HG03460 (cell line): ENCODE data around the gene SYCE1.

Experiments
- ATAC-seq: cut with Tn5 transposase; IDR thresholded peaks from one replicate; pipeline ENCODE4 v1.9.1; 2021; ENCODE audit not compliant: unreplicated experiment

The SYCE1 gene

DNA sequence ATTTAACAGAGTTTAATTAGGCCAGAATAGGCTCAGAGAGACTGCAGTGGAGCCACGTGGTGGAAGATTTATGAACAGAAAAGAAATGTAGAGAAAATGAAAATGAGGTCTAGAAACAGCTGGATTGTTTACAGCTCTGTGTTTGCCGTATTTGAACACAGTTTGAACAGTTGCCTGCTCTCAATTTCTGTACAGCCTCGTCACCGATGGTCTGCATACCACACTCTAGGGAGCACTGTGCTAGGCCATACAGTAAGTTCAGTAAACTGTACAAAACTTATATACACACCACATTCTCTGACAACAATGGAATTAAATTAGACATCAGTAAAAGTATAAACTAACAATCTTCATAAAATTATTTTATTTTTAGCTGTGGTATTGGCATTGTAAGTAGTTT lies 49.3 kb downstream of the SYCE1 start:
- ATAC-seq: no peak

DNA sequence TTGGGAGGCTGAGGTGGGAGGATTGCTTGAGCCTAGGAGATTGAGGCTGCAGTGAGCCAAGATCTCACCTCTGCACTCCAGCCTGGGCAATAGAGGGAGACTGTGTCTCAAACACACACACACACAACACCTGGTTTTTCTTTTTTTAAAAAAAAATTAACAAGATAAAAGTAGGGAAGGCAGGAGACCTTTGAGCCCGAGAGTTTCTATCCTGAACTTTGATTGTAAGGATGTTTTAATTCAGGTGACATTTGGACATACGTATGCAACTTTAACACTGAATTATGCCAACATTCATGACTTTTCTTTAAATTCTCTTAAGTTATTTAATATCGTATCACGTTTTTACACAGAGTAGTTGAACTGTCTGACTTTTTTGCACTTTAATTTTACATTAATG lies 49.9 kb downstream of the SYCE1 start:
- no peak for ATAC-seq

DNA sequence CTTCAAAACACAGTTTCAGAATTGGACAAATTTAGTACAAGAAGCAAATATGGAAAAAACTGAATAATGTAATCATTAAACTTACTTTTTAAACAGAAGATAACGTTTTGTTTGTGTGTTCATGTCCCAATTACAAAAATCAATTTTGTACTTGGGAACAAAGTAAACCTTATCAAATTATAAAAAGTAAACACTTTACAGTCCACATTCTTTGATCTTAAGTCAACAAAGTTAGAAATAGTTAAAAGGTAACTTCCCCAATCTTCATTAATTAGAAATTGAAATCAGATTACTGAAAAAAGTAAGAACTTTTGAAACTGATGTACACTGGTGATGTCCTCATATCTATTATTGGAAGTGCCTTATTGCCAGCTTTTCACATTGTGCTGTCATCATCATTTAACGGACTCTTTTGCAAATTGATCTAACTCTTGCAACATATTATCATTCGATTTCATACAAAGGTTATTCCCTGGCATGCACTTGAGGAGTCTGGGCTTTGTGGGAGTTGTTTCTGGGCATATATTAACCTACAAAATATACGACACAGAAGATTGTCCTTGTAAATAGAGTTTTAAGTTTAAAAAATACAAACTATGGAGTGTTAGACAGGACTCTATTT lies 53.4 kb downstream of the SYCE1 start:
- ATAC-seq: no peak

DNA sequence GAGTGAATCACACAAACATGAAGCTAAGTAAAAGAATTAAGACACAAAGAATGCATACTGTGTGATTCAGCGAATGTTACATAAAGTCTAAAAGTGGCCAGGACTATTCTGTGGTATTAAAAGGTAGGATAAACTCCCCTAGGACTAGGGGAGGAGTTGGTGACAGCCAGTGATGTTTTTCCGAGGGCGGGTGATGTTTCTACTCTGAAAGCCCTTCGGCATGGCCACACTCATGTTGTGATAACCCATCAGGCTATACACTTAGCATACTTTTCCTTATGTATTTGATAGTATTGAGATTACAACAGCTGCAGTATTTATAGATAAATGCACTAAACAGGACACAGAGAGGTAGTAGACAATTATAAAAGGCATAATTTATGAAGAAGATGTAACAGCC lies 54.0 kb downstream of the SYCE1 start:
- no peak for ATAC-seq

DNA sequence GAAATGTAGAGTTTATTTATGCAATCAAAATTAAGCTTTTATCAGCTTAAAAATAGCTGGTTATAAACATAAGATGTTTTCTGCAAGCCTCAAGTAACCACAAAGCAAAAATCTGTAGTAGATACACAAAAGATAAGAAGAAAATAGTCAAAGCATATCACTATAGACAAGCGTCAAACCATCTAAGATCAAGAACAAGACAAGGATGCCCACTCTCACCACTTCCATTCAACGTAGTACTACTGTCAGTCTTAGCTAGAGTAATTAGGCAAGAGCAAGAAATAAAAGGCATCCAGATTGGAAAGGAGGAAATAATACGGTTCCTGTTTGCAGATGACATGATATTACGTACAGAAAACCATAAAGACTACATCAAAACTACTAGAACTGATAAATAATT lies 55.7 kb downstream of the SYCE1 start:
- ATAC-seq: no peak
